Measurements from ENCODE around the gene SUPT3H.
"Not testable (repeated sequence)": the region's sequence is repeated elsewhere in the genome, so short reads cannot be mapped to it uniquely, and the experiment has no call there.

SUPT3H gene

DNA sequence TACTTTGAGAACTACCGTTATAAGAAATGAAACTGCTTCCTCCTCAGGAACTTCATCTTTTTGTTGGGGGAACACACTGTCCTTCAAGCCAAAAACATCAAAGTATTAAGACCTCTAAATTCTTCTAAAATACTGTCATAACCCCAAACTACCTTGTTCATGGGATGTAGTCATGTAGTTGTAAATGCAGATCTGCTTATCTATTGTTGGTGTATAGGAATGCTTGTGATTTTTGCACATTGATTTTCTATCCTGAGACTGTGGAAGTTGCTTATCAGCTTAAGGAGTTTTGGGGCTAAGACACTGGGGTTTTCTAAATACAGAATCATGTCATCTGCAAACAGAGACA is 332.5 kb downstream of the SUPT3H start:
- WGBS (ENCODE audit: extremely low coverage, insufficient coverage, insufficient read length) = no CpG with 5 or more reads among the region's 1 CpG

DNA sequence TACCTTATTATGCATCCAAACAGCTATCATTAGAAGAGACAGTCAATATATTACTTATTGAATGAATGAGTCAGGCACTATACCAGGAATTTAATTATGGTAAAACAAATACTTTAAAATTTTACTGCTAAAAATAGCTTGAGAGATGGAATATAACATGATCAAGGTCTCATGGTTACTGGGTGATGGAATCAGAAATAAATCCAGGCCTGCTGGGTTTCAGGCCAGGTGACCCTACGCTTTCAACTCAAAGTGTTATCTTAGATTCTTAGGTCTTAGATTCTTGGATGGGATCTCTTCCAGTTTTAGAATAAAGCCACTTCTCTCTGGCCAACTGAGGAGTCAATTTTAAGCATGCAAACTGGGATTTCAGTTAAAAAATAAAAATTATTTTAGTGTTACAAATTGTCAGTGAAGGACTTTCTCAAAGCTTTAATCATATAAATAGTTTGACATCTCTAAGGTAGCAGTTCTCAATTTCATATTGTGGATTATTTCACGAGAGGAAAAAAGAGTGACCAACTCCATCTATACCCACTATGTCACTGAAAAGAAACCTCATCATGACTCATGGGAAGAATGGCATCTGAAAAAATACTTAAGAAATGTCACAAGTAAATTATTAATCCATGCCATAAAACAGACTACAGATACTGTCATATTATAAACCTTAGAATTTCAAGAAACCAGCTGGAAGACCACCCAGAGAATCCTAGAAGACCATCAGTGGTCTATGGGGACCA is 333.1 kb downstream of the SUPT3H start:
- Histone ChIP-seq H3K79me2 (ENCODE audit: control insufficient read depth, insufficient read depth, low read length, poor library complexity) (no peaks in the 10 kb centered on the region), H3K18ac (ENCODE audit: low read length) (no peak overlapping the region), H4K91ac (ENCODE audit: low read depth, low read length) (no peak overlapping the region), H3K9me3 (ENCODE audit: insufficient read depth, low read depth, low read length) (no peaks in the 10 kb centered on the region), H3K27ac (ENCODE audit: low read depth, low read length) (no peak overlapping the region), H3K27me3 (ENCODE audit: insufficient read depth, low read length) (no peaks in the 10 kb centered on the region), H3K23ac (ENCODE audit: low read length) (no peak overlapping the region), H3K14ac (ENCODE audit: low read length) (no peak overlapping the region), H2AK5ac (ENCODE audit: low read length) (no peak overlapping the region), H3K9ac (ENCODE audit: low read length) (no peak overlapping the region), H2BK120ac (ENCODE audit: insufficient read depth, low read length, poor library complexity) (no peak overlapping the region), H3K4me3 (ENCODE audit: low read depth, low read length) (no peak overlapping the region), H4K8ac (ENCODE audit: low read depth, low read length) (no peak overlapping the region), H3K4ac (ENCODE audit: low read depth, low read length) (no peak overlapping the region), H3K4me2 (ENCODE audit: low read length) (no peak overlapping the region), H3K36me3 (ENCODE audit: control insufficient read depth in 1 of 2, insufficient read depth in 2 of 2, low read length in 2 of 2) (no peaks in the 10 kb centered on the region), H2BK5ac (ENCODE audit: low read depth, low read length, poor library complexity) (no peak overlapping the region), H4K12ac (ENCODE audit: low read depth, low read length) (no peak overlapping the region), H2BK12ac (ENCODE audit: low read length) (no peak overlapping the region), H3K4me1 (ENCODE audit: control insufficient read depth in 1 of 2, insufficient read depth in 2 of 2, low read length in 2 of 2) (no peaks in the 10 kb centered on the region), H3K79me1 (ENCODE audit: low read length) (no peaks in the 10 kb centered on the region), H2AFZ (ENCODE audit: insufficient read depth, low read length, poor library complexity) (no peak overlapping the region)
- DNase-seq = no peak
- WGBS (ENCODE audit: extremely low coverage, insufficient coverage, insufficient read length) = no CpG with 5 or more reads among the region's 2 CpGs

More for the DNA sequence above, 332.5 kb downstream of the SUPT3H start:
- Histone ChIP-seq H3K36me3 (ENCODE audit: control insufficient read depth in 1 of 2, insufficient read depth in 2 of 2, low read length in 2 of 2) (no peaks in the 10 kb centered on the region), H2BK120ac (ENCODE audit: insufficient read depth, low read length, poor library complexity) (no peak overlapping the region), H3K4me2 (ENCODE audit: low read length) (no peak overlapping the region), H3K4me3 (ENCODE audit: low read depth, low read length) (no peak overlapping the region), H3K18ac (ENCODE audit: low read length) (no peak overlapping the region), H2AK5ac (ENCODE audit: low read length) (no peak overlapping the region), H3K79me2 (ENCODE audit: control insufficient read depth, insufficient read depth, low read length, poor library complexity) (no peaks in the 10 kb centered on the region), H3K27ac (ENCODE audit: low read depth, low read length) (no peak overlapping the region), H3K4ac (ENCODE audit: low read depth, low read length) (no peak overlapping the region), H3K23ac (ENCODE audit: low read length) (no peak overlapping the region), H4K91ac (ENCODE audit: low read depth, low read length) (no peak overlapping the region), H3K14ac (ENCODE audit: low read length) (no peak overlapping the region), H3K9ac (ENCODE audit: low read length) (no peak overlapping the region), H3K79me1 (ENCODE audit: low read length) (no peaks in the 10 kb centered on the region), H3K9me3 (ENCODE audit: insufficient read depth, low read depth, low read length) (no peaks in the 10 kb centered on the region), H4K12ac (ENCODE audit: low read depth, low read length) (no peak overlapping the region), H4K8ac (ENCODE audit: low read depth, low read length) (no peak overlapping the region), H2BK5ac (ENCODE audit: low read depth, low read length, poor library complexity) (no peak overlapping the region), H3K4me1 (ENCODE audit: control insufficient read depth in 1 of 2, insufficient read depth in 2 of 2, low read length in 2 of 2) (no peaks in the 10 kb centered on the region), H2BK12ac (ENCODE audit: low read length) (no peak overlapping the region), H3K27me3 (ENCODE audit: insufficient read depth, low read length) (no peaks in the 10 kb centered on the region), H2AFZ (ENCODE audit: insufficient read depth, low read length, poor library complexity) (no peak overlapping the region)
- no peak for DNase-seq

DNA sequence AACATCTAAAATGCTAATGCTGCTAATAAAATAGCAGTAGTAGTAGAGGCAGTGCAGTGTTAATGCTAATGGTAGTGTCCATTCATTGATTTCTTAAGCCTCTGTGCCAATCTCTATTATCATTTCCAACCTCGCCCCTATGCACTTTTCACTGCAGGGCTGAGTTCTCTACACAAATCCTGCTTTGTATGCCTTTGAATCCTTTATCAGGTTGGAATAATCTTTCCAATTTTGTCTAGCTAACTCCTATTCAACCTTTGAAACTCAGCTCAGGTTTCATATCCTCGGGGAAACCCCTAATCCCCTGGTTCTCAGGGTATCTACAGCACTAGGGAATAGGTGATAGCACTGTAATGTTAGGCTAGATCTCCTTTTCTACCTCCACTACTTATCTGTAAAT is 333.6 kb downstream of the SUPT3H start:
- DNase-seq = no peak
- H3K79me1 ChIP-seq (ENCODE audit: low read length) = no peaks in the 10 kb centered on the region
- H3K79me2 ChIP-seq (ENCODE audit: control insufficient read depth, insufficient read depth, low read length, poor library complexity) = no peaks in the 10 kb centered on the region
- H3K36me3 ChIP-seq (ENCODE audit: control insufficient read depth in 1 of 2, insufficient read depth in 2 of 2, low read length in 2 of 2) = no peaks in the 10 kb centered on the region
- no CpG with 5 or more reads among the region's 2 CpGs for WGBS (ENCODE audit: extremely low coverage, insufficient coverage, insufficient read length)
- H3K4ac ChIP-seq (ENCODE audit: low read depth, low read length) = no peak overlapping the region
- H3K9ac ChIP-seq (ENCODE audit: low read length) = no peak overlapping the region
- no peaks in the 10 kb centered on the region for H3K9me3 ChIP-seq (ENCODE audit: insufficient read depth, low read depth, low read length)
- H3K23ac ChIP-seq (ENCODE audit: low read length) = no peak overlapping the region
- no peak overlapping the region for H3K18ac ChIP-seq (ENCODE audit: low read length)
- H3K4me3 ChIP-seq (ENCODE audit: low read depth, low read length) = no peak overlapping the region
- H3K27ac ChIP-seq (ENCODE audit: low read depth, low read length) = no peak overlapping the region
- H3K4me2 ChIP-seq (ENCODE audit: low read length) = no peak overlapping the region
- no peak overlapping the region for H4K8ac ChIP-seq (ENCODE audit: low read depth, low read length)
- no peak overlapping the region for H2BK5ac ChIP-seq (ENCODE audit: low read depth, low read length, poor library complexity)
- H4K12ac ChIP-seq (ENCODE audit: low read depth, low read length) = no peak overlapping the region
- H2BK120ac ChIP-seq (ENCODE audit: insufficient read depth, low read length, poor library complexity) = no peak overlapping the region
- H3K4me1 ChIP-seq (ENCODE audit: control insufficient read depth in 1 of 2, insufficient read depth in 2 of 2, low read length in 2 of 2) = no peaks in the 10 kb centered on the region
- H2AFZ ChIP-seq (ENCODE audit: insufficient read depth, low read length, poor library complexity) = no peak overlapping the region
- H3K14ac ChIP-seq (ENCODE audit: low read length) = no peak overlapping the region
- H4K91ac ChIP-seq (ENCODE audit: low read depth, low read length) = no peak overlapping the region
- H2AK5ac ChIP-seq (ENCODE audit: low read length) = no peak overlapping the region
- H3K27me3 ChIP-seq (ENCODE audit: insufficient read depth, low read length) = no peaks in the 10 kb centered on the region
- H2BK12ac ChIP-seq (ENCODE audit: low read length) = no peak overlapping the region

- not testable (repeated sequence) for H3K14ac ChIP-seq (ENCODE audit: low read length); H4K91ac ChIP-seq (ENCODE audit: low read depth, low read length); H3K4me2 ChIP-seq (ENCODE audit: low read length); H2BK120ac ChIP-seq (ENCODE audit: insufficient read depth, low read length, poor library complexity); H3K27ac ChIP-seq (ENCODE audit: low read depth, low read length); H3K4me1 ChIP-seq (ENCODE audit: control insufficient read depth in 1 of 2, insufficient read depth in 2 of 2, low read length in 2 of 2); H3K4ac ChIP-seq (ENCODE audit: low read depth, low read length); H2BK5ac ChIP-seq (ENCODE audit: low read depth, low read length, poor library complexity); H3K27me3 ChIP-seq (ENCODE audit: insufficient read depth, low read length); H2BK12ac ChIP-seq (ENCODE audit: low read length); H4K12ac ChIP-seq (ENCODE audit: low read depth, low read length); H3K4me3 ChIP-seq (ENCODE audit: low read depth, low read length); DNase-seq; H3K79me2 ChIP-seq (ENCODE audit: control insufficient read depth, insufficient read depth, low read length, poor library complexity); H3K18ac ChIP-seq (ENCODE audit: low read length); H3K9me3 ChIP-seq (ENCODE audit: insufficient read depth, low read depth, low read length); H3K23ac ChIP-seq (ENCODE audit: low read length); H3K36me3 ChIP-seq (ENCODE audit: control insufficient read depth in 1 of 2, insufficient read depth in 2 of 2, low read length in 2 of 2); H4K8ac ChIP-seq (ENCODE audit: low read depth, low read length); H3K9ac ChIP-seq (ENCODE audit: low read length); H3K79me1 ChIP-seq (ENCODE audit: low read length); H2AFZ ChIP-seq (ENCODE audit: insufficient read depth, low read length, poor library complexity); H2AK5ac ChIP-seq (ENCODE audit: low read length)
- WGBS (ENCODE audit: extremely low coverage, insufficient coverage, insufficient read length) = no CpG with 5 or more reads among the region's 2 CpGs
These were observed 335.1 kb downstream of the SUPT3H start for GRCh38 chr6:45042673-45043072.

All from trophoblast cell (in vitro differentiated cells and primary cell).